ENCODE results near the gene NACC2.

NACC2 gene

GRCh38 chr9:136044971-136045594, 50.0 kb downstream of the NACC2 start (continued):
- TF ChIP-seq ZNF776 (tag by site-specific recombination; IDR thresholded peaks at IDR 0.05; ENCODE audit: borderline replicate concordance) = no peak
- no peak for TF ChIP-seq BCL6B (tag by site-specific recombination; IDR thresholded peaks at IDR 0.05)
- TF ChIP-seq ZNF513 (tag by site-specific recombination; IDR thresholded peaks at IDR 0.05) = no peak
- no peak for TF ChIP-seq ZNF133 (tag by site-specific recombination; IDR thresholded peaks at IDR 0.05)
- no peak for TF ChIP-seq ZNF670 (tag by site-specific recombination; IDR thresholded peaks at IDR 0.05; ENCODE audit: low read depth)

GRCh38 chr9:136044207-136044970, 50.7 kb downstream of the NACC2 start:
- no peaks in the 10 kb centered on the region for H3K4me1 ChIP-seq (ENCODE audit: control insufficient read depth, insufficient read depth, low read length)
- H3K4me3 ChIP-seq (ENCODE audit: low read depth, low read length) = no peak overlapping the region
- H3K27ac ChIP-seq (ENCODE audit: extremely low read depth, low read depth, low read length) = no peak overlapping the region
- H3K9me3 ChIP-seq (ENCODE audit: control insufficient read depth, insufficient read depth, low read depth, low read length) = no peaks in the 10 kb centered on the region
- CTCF ChIA-PET = no interaction called here
- POLR2A ChIA-PET = interaction anchor here (0.5 kb wide), 1 partner anchor 183 kb away, joined by 3 read pairs; no protein-coding TSS in a partner anchor
- H3K36me3 ChIP-seq (ENCODE audit: control insufficient read depth in 2 of 2, insufficient read depth in 1 of 2, low read length in 2 of 2) = peaks cover 0 to 68% of the 10 kb centered on the region in 2 experiments; a peak in 2 of 3 replicates
- TF ChIP-seq ZNF324 (tag by site-specific recombination; IDR thresholded peaks at IDR 0.05) (no peak), ZNF785 (tag by site-specific recombination; IDR thresholded peaks at IDR 0.05) (no peak), ZXDB (tag by site-specific recombination; IDR thresholded peaks at IDR 0.05) (no peak), ZNF184 (tag by site-specific recombination; IDR thresholded peaks at IDR 0.05) (no peak), GLI4 (tag by site-specific recombination; IDR thresholded peaks at IDR 0.05) (no peak), ZFHX2 (tag by site-specific recombination; conservative IDR thresholded peaks at IDR 0.05) (no peak), IKZF3 (tag by site-specific recombination; IDR thresholded peaks at IDR 0.05) (no peak), ZBTB48 (tag by site-specific recombination; IDR thresholded peaks at IDR 0.05) (no peak), ZFP3 (tag by site-specific recombination; IDR thresholded peaks at IDR 0.05; ENCODE audit: low read depth) (no peak), ZNF488 (tag by site-specific recombination; IDR thresholded peaks at IDR 0.05) (no peak), ZNF146 (tag by site-specific recombination; IDR thresholded peaks at IDR 0.05) (no peak), PRDM2 (tag by site-specific recombination; IDR thresholded peaks at IDR 0.05; ENCODE audit: borderline replicate concordance) (no peak), ZBTB10 (tag by site-specific recombination; IDR thresholded peaks at IDR 0.05) (no peak), ZNF23 (tag by site-specific recombination; IDR thresholded peaks at IDR 0.05; ENCODE audit: borderline replicate concordance) (no peak), ZNF223 (tag by site-specific recombination; IDR thresholded peaks at IDR 0.05) (no peak)

All from HEK293 (cell line).